GM19043 (cell line): ENCODE measurements around the gene METTL8.
A peak's percentile ranks its signal among the peaks of the same experiment; 100 is the strongest.
"Not testable (repeated sequence)": the region's sequence is repeated elsewhere in the genome, so short reads cannot be mapped to it uniquely, and the experiment has no call there.

Source experiments
- ATAC-seq: cut with Tn5 transposase; IDR thresholded peaks from one replicate; pipeline ENCODE4 v1.9.1; 2021; ENCODE audit warnings: low read depth; ENCODE audit not compliant: unreplicated experiment

Gene METTL8

GRCh38 chr2:171430516-171431410, 3.0 kb downstream of the METTL8 start:
- ATAC-seq: no peak

DNA sequence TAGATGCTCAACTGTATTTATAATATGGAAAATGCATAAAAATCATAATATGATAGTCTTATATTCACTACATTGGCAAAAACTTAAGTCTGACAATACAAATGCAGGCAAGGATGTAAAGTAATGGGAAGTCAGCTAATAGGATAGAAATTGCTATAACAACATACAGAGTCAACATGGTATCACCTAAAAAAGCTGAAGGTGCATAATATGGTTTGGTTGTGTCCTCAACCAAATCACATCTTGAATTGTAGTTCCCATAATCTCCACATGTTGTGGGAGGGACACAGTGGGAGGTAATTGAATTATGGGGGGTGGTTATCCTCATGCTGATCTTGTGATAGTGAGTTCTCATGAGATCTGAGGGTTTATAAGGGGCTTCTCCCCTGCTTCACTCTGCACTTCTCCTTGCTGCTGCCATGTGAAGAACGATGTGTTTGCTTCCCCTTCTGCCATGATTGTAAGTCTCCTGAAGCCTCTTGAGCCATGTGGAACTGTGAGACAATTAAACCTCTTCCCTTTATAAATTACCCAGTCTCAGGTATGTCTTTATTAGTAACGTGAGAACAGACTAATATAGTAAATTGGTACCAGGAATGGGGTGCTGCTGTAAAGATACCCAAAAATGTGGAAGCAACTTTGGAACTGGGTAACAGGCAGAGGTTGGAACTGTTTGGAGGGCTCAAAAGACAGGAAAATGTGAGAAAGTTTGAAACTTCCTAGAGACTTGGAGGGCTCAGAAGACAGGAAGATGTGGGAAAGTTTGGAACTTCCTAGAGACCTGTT, 10.9 kb downstream of the METTL8 start:
- ATAC-seq: not testable (repeated sequence)

DNA sequence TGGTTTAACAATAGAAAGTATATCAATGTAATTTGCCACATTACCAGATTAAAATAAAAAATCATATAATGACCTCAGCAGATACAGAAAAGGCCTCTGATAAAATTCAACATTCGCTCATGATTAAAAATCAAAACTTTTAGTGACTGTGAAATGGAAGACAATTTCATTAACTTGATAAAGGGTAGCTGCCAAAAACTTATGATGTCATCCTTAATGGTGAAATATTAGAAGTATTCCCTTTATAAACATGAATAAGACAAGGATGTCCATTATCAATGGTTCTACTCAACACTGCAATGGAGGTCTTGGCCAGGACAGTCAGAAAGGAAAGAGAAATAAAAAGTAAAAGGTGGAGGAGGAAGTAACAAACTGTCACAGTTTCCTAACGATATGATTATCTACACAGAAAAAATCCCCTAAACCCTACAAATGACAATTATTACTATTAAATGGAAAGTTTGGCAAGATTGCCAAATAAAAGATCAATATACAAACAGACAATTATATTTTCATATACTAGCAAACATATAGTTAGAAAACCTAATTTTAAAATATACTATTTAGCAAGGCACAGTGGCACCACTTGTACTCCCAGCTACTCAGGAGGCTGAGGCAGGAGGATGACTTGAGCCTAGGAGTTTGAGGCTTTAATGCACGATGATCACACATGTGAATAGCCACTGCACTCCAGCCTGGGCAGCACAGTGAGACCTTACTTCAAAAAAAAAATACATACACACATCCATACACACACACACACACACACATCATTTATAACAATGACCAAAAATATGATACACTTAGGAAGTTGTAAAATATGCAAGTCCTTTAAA, 12.8 kb downstream of the METTL8 start:
- no peak for ATAC-seq

DNA sequence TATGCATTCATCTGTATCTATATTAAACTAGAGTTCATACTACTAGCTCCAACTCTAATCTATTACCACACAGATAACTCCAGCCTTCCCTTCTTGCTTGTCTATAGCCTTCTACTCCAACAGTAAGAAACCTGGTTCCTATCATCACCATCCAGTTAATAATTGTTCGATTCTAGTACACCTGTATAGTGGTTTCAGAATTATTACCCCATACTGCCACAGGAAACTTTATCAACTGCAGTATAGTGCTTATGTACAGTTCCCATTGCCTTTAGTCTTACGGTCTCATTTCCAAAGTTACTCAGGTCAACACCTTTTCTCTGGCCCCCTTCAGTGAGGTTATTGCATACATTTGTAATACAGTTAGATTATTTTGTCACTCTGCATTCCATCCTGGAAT, 14.5 kb downstream of the METTL8 start:
- peak; percentile 38 for ATAC-seq

DNA sequence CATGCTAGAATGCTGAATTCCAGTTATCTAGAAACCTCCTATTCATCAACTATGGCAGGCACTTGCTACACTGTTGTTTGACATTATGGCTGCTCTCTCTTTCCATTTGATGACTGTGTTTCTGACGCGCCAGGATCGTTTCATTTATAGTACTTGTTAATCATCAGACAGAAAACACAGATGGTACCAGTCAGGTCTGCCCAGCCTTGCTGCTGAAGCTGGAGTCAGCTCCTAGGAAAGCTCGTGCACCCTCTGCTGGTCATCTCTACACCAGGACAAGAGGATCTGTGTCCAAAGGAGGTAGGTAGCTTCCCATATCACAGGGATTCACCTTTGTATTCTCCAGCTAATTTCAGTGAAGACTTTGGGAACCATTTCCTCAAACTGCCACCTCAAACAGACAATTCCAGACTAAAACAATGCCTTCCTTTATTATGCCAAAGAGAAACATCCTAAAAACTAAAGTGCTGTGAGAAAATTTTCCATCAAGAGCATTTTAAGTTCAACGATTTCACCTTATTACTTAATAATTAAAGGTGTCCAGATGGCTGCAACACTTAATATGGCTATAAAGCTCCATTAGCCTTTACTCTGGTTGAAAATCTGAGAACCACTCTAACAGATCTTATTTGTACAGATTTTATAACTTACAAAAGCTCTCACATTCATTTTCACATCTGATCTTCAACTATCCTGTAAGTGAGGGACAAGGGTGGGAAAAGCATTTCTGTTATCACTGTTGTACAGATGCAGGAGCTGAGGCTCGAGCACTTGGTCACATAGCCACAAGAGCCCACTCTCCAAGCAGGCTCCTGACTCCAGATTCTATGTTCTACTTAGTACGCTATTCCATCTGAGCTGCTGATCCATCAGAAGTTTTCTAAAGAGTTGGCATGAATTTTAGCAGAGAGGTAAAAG, 17.5 kb downstream of the METTL8 start:
- peak; percentile 91 for ATAC-seq

DNA sequence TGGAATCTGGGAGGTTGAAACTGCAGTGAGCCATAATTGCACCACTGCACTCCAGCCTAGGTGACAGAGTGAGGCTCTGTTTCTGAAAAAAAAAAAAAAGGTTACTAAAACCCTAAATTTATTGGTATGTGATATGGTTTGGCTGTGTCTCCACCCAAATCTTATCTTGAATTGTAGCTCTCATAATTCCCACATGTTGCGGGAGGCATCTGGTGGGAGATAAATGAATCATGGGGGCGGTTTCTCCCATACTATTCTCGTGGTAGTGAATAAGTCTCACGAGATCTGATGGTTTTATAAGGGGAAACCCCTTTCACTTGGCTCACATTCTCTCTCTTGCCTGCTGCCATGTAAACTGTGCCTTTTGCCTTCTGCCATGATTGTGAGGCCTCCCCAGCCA, 19.1 kb downstream of the METTL8 start:
- not testable (repeated sequence) for ATAC-seq

- no peak for ATAC-seq
Observed at GRCh38 chr2:171412571-171413175, 21.1 kb downstream of the METTL8 start.

GRCh38 chr2:171411791-171412483, 21.9 kb downstream of the METTL8 start:
- ATAC-seq: no peak

GRCh38 chr2:171411214-171411613, 22.6 kb downstream of the METTL8 start:
- ATAC-seq: no peak

DNA sequence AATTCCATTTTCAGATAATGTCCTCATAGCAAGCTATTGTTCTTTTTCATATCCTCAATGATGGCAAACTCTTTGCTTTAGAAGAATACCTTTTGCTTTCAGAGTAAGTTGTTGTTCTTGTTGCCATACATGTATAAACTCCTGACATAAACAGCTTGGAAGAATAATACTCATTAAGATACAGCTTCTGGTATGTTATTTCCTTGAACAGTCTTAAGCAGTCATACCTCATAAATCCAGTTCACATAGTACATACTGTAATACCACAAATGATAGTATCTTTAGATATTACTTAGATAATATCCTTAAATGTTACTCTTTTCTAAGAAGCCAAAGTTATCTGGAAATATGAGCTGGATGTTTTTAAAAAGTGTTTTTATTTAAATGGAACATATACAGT, 23.2 kb downstream of the METTL8 start:
- no peak for ATAC-seq

- no peak for ATAC-seq
Observed at GRCh38 chr2:171410101-171410500, 23.7 kb downstream of the METTL8 start.

DNA sequence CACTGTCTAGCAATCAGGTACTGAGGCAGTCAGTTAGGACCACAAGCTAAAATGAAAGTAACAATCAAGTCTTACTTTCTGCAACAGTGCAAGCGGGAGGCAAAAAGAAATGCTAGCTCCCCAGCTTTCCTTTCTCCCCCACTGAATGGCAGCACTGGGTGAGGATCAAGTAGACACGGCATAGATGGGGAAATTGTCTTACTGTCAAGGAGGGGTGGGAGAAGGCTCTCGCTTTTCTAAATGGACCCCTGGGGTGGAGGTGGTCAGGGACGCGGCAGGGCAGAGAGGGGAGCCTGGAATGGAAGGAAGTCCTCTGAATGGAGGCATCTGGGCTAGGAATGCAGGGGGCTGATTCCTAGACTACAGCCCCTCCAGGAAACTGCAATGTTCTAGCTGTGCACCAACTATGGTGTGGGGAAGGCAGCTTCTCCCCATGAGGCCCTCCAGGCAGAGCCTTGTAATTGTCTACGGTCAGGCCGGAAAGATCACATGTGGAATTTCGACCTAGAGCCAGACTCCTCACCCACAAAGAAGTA, 24.3 kb downstream of the METTL8 start:
- ATAC-seq: no peak

GRCh38 chr2:171407676-171408044, 26.1 kb downstream of the METTL8 start:
- no peak for ATAC-seq

GRCh38 chr2:171407030-171407675, 26.6 kb downstream of the METTL8 start:
- ATAC-seq: no peak

DNA sequence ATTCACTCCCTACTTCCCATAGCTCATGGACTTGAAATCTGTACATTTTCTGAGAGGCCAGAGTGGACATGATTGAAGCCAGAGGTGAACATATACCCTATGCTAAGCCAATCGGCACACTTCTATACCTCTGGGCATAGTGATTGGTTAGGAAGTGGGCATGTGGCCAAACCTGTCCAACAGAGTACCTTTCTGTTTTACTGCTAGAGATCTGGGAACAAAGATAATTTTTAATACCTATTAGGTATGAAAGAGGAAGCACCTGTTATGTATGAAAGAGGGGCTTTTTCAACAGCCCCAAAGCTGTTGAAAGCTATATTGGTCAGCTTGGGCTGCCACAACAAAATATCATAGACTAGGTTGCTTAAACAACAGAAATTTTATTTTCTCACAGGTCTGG, 27.7 kb downstream of the METTL8 start:
- ATAC-seq: peak; percentile 48

- no peak for ATAC-seq
Observed at GRCh38 chr2:171405546-171405945, 28.2 kb downstream of the METTL8 start.

DNA sequence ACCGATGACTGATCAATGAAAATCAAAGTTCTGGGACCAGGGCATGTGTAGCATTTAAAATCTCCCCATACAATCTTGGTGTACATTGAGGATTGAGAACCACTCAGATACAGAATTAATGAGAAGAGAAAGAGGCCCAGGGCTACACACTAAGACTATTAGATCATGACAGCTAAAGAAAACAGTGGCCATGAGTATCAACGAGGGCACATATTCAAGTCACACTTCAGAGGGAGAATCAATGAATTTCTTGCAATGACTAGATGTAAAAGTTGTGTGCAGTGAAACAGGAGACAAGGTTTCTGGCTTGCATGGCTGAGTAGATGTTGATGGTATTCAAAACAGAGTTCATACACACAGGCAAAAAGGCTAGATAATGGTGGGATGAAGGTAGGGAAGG, 29.1 kb downstream of the METTL8 start:
- ATAC-seq: no peak

- ATAC-seq: no peak
Observed at GRCh38 chr2:171404261-171404660, 29.5 kb downstream of the METTL8 start.
